HG03196 (cell line): ENCODE data around the gene JPH3.
"Not testable (repeated sequence)": the region's sequence is repeated elsewhere in the genome, so short reads cannot be mapped to it uniquely, and the experiment has no call there.

Source experiments
- ATAC-seq: cut with Tn5 transposase; IDR thresholded peaks from one replicate; pipeline ENCODE4 v1.9.1; 2021; ENCODE audit not compliant: unreplicated experiment

JPH3 gene

DNA sequence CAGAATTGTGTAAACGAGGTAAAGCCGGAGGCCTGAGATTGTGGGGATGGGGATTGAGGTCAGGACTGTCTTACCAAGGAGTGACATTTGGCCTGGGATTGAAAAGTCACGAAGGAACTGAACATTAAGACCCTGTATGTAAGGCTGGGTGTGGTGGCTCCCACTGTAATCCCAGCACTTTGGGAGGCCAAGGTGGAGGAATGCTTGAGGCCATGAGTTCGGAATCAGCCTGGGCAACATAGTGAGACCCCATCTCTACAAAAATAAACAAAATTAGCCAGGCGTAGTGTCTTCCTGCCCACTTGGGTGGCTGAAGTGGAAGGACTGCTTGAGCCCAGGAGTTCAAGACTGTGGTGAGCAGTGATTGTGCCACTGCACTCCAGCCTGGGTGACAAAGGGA is 75.5 kb downstream of the JPH3 start:
- no peak for ATAC-seq

DNA sequence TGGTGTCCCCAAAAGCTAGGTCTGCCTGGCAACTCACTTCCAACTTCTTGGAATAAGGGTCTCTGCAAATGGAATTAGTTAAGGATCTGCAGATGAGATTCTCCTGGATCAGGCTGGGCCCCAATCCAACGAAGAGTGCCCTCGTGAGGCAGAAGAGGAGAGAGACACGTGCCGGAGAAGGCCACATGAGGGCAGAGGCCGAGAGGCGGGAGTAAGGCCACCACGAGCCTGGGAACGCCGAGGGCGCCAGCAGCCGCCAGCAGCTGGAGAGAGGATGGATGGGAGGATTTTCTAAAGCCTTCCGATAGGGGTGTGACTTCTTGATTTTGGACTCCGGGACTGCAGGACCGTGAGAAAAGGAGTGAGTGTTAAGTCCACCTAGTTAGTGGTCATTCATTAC is 76.3 kb downstream of the JPH3 start:
- ATAC-seq, result no peak

- ATAC-seq, result no peak
Measured at GRCh38 chr16:87679593-87680271, 77.4 kb downstream of the JPH3 start.

DNA sequence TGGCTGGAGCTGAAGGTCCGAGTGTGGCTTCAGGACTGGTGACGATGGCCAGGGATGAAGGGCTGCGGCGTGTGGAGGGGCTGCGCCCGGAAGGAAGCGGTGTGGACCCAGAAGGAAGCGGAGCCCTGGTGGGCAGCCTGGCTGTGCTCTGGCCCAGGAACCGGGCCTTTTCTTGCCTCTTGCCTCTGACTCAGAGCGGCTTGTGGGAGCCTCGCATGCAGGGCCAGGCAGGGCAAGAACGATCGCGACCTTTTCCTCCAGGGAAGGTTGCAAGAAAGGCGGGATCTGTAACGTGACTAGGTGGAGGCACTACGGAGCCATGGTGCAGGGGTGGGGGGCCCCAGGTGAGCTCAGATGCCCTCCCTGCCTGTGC is 78.0 kb downstream of the JPH3 start:
- ATAC-seq, result no peak

DNA sequence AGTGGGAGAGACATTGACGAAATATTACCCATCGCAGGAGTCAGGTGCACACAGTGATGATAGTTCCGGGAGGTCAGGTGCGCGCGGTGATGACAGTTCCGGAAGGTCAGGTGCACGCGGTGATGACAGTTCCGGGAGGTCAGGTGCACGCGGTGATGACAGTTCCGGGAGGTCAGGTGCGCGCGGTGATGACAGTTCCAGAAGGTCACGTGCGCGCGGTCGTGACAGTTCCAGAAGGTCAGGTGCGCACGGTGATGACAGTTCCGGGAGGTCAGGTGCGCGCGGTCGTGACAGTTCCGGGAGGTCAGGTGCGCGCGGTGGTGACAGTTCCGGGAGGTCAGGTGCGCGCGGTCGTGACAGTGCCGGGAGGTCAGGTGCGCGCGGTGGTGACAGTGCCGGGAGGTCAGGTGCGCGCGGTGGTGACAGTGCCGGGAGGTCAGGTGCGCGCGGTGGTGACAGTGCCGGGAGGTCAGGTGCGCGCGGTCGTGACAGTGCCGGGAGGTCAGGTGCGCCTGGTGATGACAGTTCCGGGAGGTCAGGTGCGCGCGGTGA is 78.8 kb downstream of the JPH3 start:
- not testable (repeated sequence) for ATAC-seq

GRCh38 chr16:87681981-87682570 is 79.8 kb downstream of the JPH3 start:
- ATAC-seq, result no peak

GRCh38 chr16:87682852-87683399 is 80.6 kb downstream of the JPH3 start:
- ATAC-seq, result no peak

- ATAC-seq, result no peak
Measured at GRCh38 chr16:87684106-87684677, 81.9 kb downstream of the JPH3 start.

DNA sequence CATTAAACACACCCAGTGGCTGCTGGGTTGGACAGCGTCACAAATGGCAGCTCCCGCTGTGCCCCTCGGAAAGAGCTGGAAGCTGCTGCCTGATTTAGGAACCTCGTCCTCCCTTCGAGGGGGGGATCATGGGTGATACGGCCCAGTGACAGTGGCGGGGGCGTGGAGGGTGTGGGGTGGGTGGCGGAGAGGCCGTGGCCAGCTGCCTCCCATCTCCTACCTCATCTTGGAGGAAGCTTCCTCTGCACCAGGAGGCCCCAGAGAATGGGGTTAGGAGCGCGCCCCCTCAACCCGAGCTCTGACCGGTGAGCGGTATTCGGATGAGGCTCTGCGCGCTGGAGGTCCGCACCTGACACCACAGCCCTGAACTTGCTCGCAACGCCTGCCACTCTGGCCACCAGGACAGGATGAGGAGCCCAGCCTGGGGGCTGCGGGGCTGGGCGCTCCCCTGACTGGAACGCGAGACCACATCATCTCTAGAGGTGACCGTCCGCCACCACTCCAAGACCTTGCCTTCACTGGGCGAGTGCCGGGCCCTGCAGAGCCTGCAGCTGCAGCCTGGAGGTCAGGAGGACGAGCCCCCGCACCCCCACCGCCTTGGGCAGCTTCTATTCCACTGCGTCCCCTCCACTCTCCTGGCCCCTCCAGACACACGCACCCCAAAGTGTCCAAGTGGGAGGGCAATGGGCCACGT is 82.5 kb downstream of the JPH3 start:
- no peak for ATAC-seq

GRCh38 chr16:87685405-87685755 is 83.1 kb downstream of the JPH3 start:
- no peak for ATAC-seq

DNA sequence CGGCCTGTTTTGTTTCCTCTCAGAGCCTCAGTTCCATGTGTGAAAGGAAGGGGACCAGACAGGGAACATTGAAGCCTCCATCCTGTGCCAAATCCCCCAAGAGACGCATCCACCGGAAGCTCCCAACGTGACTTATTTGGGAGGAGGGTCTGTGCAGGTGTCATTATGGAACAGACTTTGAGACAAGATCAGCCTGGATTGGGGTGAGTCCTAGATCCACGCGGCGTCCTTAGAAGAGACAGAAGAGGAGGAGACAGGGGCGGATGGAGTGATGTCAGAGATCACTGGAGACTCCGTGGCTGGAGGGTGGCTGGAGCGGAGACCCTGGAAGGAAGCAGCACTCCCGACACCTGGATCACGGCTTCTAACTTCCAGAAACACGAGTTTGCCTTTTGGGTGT is 83.5 kb downstream of the JPH3 start:
- ATAC-seq, result no peak

DNA sequence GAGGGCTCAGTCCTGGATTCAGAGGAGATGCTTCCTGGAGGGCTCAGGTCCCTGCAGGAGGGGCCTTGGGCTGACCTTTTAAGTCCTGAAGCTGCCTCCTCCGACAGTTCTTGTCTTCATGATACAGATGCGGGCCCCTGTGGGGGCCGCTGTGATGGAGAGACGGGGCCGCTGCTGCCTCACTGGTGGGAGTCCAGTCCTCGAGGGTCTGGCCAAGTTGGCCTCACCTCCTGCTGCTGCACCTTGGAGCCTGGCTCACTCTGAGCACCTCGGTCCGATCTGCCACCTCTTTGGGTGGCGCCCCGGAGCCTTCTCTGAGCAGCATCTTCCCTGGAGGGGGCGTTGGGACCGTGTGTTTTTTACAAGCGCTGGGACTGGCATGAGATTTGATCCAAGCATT is 84.4 kb downstream of the JPH3 start:
- no peak for ATAC-seq

GRCh38 chr16:87687126-87687910 is 85.0 kb downstream of the JPH3 start:
- ATAC-seq, result no peak

DNA sequence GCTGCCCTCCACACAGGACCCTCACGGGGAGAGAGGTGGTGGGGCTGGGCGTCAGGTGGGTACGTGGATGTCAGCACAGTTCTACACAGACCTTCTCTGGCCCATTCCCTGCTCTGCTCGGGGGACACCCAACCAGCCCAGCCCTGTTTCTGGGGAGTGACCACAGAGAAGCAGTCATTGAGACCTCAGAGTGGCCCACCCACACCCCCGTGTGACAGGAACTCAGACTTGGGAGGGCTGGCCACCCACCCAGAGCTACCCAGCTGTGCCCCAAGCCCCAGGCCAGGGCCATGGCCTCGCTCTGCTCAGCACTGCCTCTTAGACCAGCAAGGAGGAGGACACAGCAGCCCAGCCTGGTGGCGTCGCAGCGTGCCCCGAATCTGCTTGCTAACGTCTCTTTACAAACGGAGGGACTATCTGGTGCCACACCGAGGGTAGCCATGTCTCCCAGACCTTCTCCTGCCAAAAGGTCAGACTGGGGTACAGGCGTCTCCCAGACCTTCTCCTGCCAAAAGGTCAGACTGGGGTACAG is 85.8 kb downstream of the JPH3 start:
- ATAC-seq, result no peak

- ATAC-seq, result no peak
Measured at GRCh38 chr16:87688876-87689815, 86.8 kb downstream of the JPH3 start.

- no peak for ATAC-seq
Measured at GRCh38 chr16:87689956-87690465, 87.7 kb downstream of the JPH3 start.

- ATAC-seq, result no peak
Measured at GRCh38 chr16:87690911-87691685, 88.8 kb downstream of the JPH3 start.

- ATAC-seq, result no peak
Measured at GRCh38 chr16:87691686-87692079, 89.4 kb downstream of the JPH3 start.

GRCh38 chr16:87692176-87692575 is 89.9 kb downstream of the JPH3 start:
- no peak for ATAC-seq
